Measurements from ENCODE around the gene RIMS4.

- TF ChIP-seq EZH2 (IDR thresholded peaks at IDR 0.05; ENCODE audit: borderline replicate concordance, insufficient read depth, low read depth, low read length, poor library complexity, severe bottlenecking) (no peak), CTCF (IDR thresholded peaks at IDR 0.05) (no peak)
These were observed 46.6 kb upstream of the RIMS4 start for GRCh38 chr20:44856856-44857448.

Data from B cell (primary cell).